BJ (cell line): ENCODE measurements around the gene PDE6G. TPM values are rescaled to one million over a fixed set of nuclear protein-coding genes. Genes with fewer than 3 reads are reported as not detected.

Source experiments
- CTCF ChIA-PET: fragments of 350-600 bp; formaldehyde crosslinking; extraction: SDS; loops from one replicate; lab custom pipeline; 2021; ENCODE audit warnings: antibody characterized with exemption, inconsistent platforms; lab: Yijun Ruan, JAX
- POLR2A ChIA-PET: fragments of 300-600 bp; sonication (Branson Sonifier 250); formaldehyde crosslinking; extraction: SDS; loops from one replicate; lab custom pipeline; 2021; ENCODE audit warnings: antibody characterized with exemption; lab: Charles Lee
- DNase-seq: peaks from one replicate; pipeline ENCODE4 v3.0.0-alpha.2; 2011; ENCODE audit warnings: low read depth
- H3K27me3 ChIP-seq: 2 replicates; pipeline ENCODE4 v1.6.0; 2011; ENCODE audit warnings: low read length; ENCODE audit not compliant: control insufficient read depth, insufficient read depth
- H3K36me3 ChIP-seq: 2 replicates; pipeline ENCODE4 v1.5.1; 2011; ENCODE audit warnings: low read length; ENCODE audit not compliant: control insufficient read depth, insufficient read depth
- H3K4me3 ChIP-seq: 2 replicates; pipeline ENCODE4 v1.5.1; 2011; ENCODE audit warnings: low read depth, mild to moderate bottlenecking, control low read depth, low read length
- CTCF ChIP-seq: IDR thresholded peaks from 2 replicates; pipeline ENCODE4 v1.5.1; 2011; ENCODE audit warnings: low read depth, mild to moderate bottlenecking, control low read depth, inconsistent platforms, low read length, moderate library complexity; ENCODE audit not compliant: insufficient read depth
- polyA plus RNA-seq: library from polyadenylated mRNA; depleted of rRNA; stranded (reverse); fragments of >200 nt; gene quantifications from 2 replicates; pipeline ENCODE4 v1.2.3, GENCODE V29; 2011

PDE6G gene
- polyA plus RNA-seq, 1 experiment: 0.37 TPM

- no peak for DNase-seq
- POLR2A ChIA-PET: no interaction called here
- CTCF ChIA-PET: interaction anchor here (1.0 to 1.8 kb wide), 3 partner anchors 16 to 27 kb away, joined by 3 read pairs; no protein-coding TSS in a partner anchor
These were observed 2.7 kb upstream of the PDE6G start for GRCh38 chr17:81659038-81659437.

GRCh38 chr17:81656835-81657234, 493 bp upstream of the PDE6G start:
- no peak for DNase-seq
- H3K4me3 ChIP-seq: no peak overlapping the region
- ChIA-PET POLR2A (no interaction called here), CTCF (interaction anchor here (1.0 kb wide), 1 partner anchor 55 kb away, joined by 3 read pairs; no protein-coding TSS in a partner anchor)
- no peak for TF ChIP-seq CTCF
- no peaks in the 10 kb centered on the region for H3K36me3 ChIP-seq
- no peaks in the 10 kb centered on the region for H3K27me3 ChIP-seq

More at GRCh38 chr17:81659038-81659437, 2.7 kb upstream of the PDE6G start:
- H3K27me3 ChIP-seq: no peaks in the 10 kb centered on the region
- no peak for TF ChIP-seq CTCF
- no peaks in the 10 kb centered on the region for H3K36me3 ChIP-seq
- H3K4me3 ChIP-seq: no peak overlapping the region

GRCh38 chr17:81655378-81656117, 794 bp downstream of the PDE6G start:
- POLR2A ChIA-PET: no interaction called here
- no peak overlapping the region for H3K4me3 ChIP-seq
- H3K27me3 ChIP-seq: no peaks in the 10 kb centered on the region
- CTCF ChIA-PET: interaction anchor here (1.1 kb wide), 1 partner anchor 35 kb away, joined by 3 read pairs; no protein-coding TSS in a partner anchor
- no peak for DNase-seq
- no peak for TF ChIP-seq CTCF
- no peaks in the 10 kb centered on the region for H3K36me3 ChIP-seq

GRCh38 chr17:81652906-81653771, 3.2 kb downstream of the PDE6G start:
- no peak for TF ChIP-seq CTCF
- Histone ChIP-seq H3K4me3 (no peak overlapping the region), H3K36me3 (no peaks in the 10 kb centered on the region), H3K27me3 (peaks cover 5% of the 10 kb centered on the region)
- POLR2A ChIA-PET: no interaction called here
- CTCF ChIA-PET: no interaction called here
- no peak for DNase-seq

GRCh38 chr17:81651692-81652091, 4.7 kb downstream of the PDE6G start:
- TF ChIP-seq CTCF: no peak
- peaks cover 9% of the 10 kb centered on the region for H3K27me3 ChIP-seq
- POLR2A ChIA-PET: no interaction called here
- peak; percentile 44 for DNase-seq
- H3K36me3 ChIP-seq: no peaks in the 10 kb centered on the region
- CTCF ChIA-PET: no interaction called here
- H3K4me3 ChIP-seq: no peak overlapping the region
